ENCODE results near the gene PLD2.

Gene PLD2

GRCh38 chr17:4789951-4790704 is 16.8 kb upstream of the PLD2 start (continued):
- TF ChIP-seq ZBTB11 (tag by site-specific recombination; conservative IDR thresholded peaks at IDR 0.05; ENCODE audit: low read depth) (peak; percentile 57; the same call in 1 of the 2 replicates), BCL11A (tag by site-specific recombination; IDR thresholded peaks at IDR 0.05; ENCODE audit: low read depth) (0 out of 2 replicates have a peak, but pooled peaks have one; percentile 12), ZNF518A (tag by site-specific recombination; conservative IDR thresholded peaks at IDR 0.05; ENCODE audit: low read depth) (no peak), WT1 (tag by site-specific recombination; IDR thresholded peaks at IDR 0.05) (no peak), ZNF629 (tag by site-specific recombination; IDR thresholded peaks at IDR 0.05) (peak; percentile 97), SCRT1 (tag by site-specific recombination; IDR thresholded peaks at IDR 0.05; ENCODE audit: borderline replicate concordance) (no peak), ZBTB10 (tag by site-specific recombination; IDR thresholded peaks at IDR 0.05) (no peak), ZNF843 (tag by site-specific recombination; IDR thresholded peaks at IDR 0.05) (no peak), ZNF501 (tag by site-specific recombination; IDR thresholded peaks at IDR 0.05) (peak; percentile 48; the same call in 1 of the 2 replicates), ZNF239 (tag by site-specific recombination; IDR thresholded peaks at IDR 0.05) (no peak), ZNF174 (tag by site-specific recombination; IDR thresholded peaks at IDR 0.05) (no peak), ZNF324 (tag by site-specific recombination; IDR thresholded peaks at IDR 0.05) (no peak), AEBP2 (tag by site-specific recombination; IDR thresholded peaks at IDR 0.05; ENCODE audit: borderline replicate concordance) (no peak), ZNF155 (tag by site-specific recombination; IDR thresholded peaks at IDR 0.05) (no peak), SCRT2 (tag by site-specific recombination; IDR thresholded peaks at IDR 0.05) (no peak), GLIS2 (tag by site-specific recombination; IDR thresholded peaks at IDR 0.05) (0 out of 2 replicates have a peak, but pooled peaks have one; percentile 77), ZNF19 (tag by site-specific recombination; IDR thresholded peaks at IDR 0.05; ENCODE audit: low read depth) (no peak), FEZF1 (tag by site-specific recombination; IDR thresholded peaks at IDR 0.05) (no peak), ZNF202 (tag by site-specific recombination; IDR thresholded peaks at IDR 0.05; ENCODE audit: borderline replicate concordance) (no peak), ZNF610 (tag by site-specific recombination; IDR thresholded peaks at IDR 0.05; ENCODE audit: borderline replicate concordance) (0 out of 2 replicates have a peak, but pooled peaks have one; percentile 42), ZNF175 (tag by site-specific recombination; IDR thresholded peaks at IDR 0.05) (no peak), ZNF10 (tag by site-specific recombination; IDR thresholded peaks at IDR 0.05) (peak; percentile 39)
- TF ChIP-seq, protein P1, sequence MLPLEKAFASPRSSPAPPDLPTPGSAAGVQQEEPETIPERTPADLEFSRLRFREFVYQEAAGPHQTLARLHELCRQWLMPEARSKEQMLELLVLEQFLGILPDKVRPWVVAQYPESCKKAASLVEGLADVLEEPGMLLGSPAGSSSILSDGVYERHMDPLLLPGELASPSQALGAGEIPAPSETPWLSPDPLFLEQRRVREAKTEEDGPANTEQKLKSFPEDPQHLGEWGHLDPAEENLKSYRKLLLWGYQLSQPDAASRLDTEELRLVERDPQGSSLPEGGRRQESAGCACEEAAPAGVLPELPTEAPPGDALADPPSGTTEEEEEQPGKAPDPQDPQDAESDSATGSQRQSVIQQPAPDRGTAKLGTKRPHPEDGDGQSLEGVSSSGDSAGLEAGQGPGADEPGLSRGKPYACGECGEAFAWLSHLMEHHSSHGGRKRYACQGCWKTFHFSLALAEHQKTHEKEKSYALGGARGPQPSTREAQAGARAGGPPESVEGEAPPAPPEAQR (tag by site-specific recombination; IDR thresholded peaks at IDR 0.05) = 0 out of 2 replicates have a peak, but pooled peaks have one; percentile 12
- TF ChIP-seq, protein P2, sequence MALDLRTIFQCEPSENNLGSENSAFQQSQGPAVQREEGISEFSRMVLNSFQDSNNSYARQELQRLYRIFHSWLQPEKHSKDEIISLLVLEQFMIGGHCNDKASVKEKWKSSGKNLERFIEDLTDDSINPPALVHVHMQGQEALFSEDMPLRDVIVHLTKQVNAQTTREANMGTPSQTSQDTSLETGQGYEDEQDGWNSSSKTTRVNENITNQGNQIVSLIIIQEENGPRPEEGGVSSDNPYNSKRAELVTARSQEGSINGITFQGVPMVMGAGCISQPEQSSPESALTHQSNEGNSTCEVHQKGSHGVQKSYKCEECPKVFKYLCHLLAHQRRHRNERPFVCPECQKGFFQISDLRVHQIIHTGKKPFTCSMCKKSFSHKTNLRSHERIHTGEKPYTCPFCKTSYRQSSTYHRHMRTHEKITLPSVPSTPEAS (tag by site-specific recombination; IDR thresholded peaks at IDR 0.05) = no peak

Measured in HEK293 (cell line).